ENCODE results near the gene CNGB1. TPM values are rescaled to one million over a fixed set of nuclear protein-coding genes. Genes with fewer than 3 reads are reported as not detected.
A peak's percentile ranks its signal among the peaks of the same experiment; 100 is the strongest.

CNGB1 gene
- total RNA-seq, 2 donors from 2014 or later: 0.05 to 0.69 TPM

DNA sequence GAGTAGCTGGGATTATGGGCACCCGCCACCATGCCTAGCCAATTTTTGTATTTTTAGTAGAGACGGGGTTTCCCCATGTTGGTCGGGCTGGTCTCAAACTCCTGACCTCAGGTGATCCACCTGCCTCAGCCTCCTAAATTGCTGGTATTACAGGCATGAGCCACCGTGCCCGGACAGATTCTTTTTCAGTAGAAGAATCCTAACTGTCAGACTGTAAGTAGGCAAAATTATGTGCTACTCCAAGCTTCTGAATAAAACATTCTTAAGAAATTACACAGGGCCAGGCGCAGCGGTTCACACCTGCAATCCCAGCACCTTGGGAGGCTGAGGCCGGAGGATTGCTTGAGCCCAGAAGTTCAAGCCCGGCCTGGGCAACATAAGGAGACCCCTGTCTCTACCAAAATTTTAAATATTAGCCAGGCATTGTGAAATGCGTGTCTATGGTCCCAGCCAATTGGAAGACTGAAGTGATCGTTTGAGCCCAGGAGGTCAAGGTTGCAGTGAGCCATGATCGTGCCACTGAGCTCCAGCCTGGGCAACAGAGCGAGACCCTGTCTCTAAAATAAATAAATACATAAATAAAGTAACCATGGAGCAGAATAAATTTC, 101.9 kb downstream of the CNGB1 start:
- TF ChIP-seq, protein P1, sequence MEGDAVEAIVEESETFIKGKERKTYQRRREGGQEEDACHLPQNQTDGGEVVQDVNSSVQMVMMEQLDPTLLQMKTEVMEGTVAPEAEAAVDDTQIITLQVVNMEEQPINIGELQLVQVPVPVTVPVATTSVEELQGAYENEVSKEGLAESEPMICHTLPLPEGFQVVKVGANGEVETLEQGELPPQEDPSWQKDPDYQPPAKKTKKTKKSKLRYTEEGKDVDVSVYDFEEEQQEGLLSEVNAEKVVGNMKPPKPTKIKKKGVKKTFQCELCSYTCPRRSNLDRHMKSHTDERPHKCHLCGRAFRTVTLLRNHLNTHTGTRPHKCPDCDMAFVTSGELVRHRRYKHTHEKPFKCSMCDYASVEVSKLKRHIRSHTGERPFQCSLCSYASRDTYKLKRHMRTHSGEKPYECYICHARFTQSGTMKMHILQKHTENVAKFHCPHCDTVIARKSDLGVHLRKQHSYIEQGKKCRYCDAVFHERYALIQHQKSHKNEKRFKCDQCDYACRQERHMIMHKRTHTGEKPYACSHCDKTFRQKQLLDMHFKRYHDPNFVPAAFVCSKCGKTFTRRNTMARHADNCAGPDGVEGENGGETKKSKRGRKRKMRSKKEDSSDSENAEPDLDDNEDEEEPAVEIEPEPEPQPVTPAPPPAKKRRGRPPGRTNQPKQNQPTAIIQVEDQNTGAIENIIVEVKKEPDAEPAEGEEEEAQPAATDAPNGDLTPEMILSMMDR (IDR thresholded peaks at IDR 0.05): no peak
- intact Hi-C loops (cut with DNase I): no loop called here
- no peak overlapping the region for H3K9ac ChIP-seq (ENCODE audit: low read depth in 2 of 2, low read length in 2 of 2)
- H3K36me3 ChIP-seq: no peaks in the 10 kb centered on the region
- no peaks in the 10 kb centered on the region for H3K9me3 ChIP-seq
- H3K27me3 ChIP-seq: no peaks in the 10 kb centered on the region
- H3K4me3 ChIP-seq: no peak overlapping the region
- H3K27ac ChIP-seq: no peak overlapping the region
- no peaks in the 10 kb centered on the region for H3K4me1 ChIP-seq
- DNase-seq: no peak

DNA sequence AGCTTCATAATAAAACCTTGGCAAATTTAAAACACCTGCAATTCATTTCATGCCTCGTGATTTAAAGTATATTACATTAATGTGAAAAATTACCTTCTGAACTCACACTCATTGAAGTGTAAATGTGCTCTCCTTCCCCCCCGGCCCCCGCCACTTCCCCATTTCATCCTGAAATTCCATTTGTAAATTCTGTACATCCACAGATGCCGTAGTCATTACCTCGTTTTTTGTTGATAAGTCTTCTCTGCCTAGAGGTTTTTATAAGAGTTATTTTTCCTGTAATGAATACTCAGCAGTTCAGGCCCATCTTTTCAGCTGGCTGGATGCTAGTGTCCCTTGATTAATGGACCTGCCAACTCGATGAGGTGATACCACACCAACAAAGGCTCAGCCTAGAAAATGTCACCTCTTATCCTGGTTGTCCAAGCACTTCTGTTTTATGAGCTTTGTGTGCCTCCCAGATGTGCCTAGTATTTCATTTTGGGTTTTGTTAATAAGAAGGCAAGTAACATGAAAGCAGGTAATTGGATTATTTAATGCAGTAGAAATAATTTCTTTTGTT, 103.8 kb downstream of the CNGB1 start:
- TF ChIP-seq, protein P1 (IDR thresholded peaks at IDR 0.05): no peak
- H3K4me1 ChIP-seq: no peaks in the 10 kb centered on the region
- intact Hi-C loops (cut with DNase I): no loop called here
- H3K36me3 ChIP-seq: no peaks in the 10 kb centered on the region
- H3K27me3 ChIP-seq: no peaks in the 10 kb centered on the region
- H3K9ac ChIP-seq (ENCODE audit: low read depth in 2 of 2, low read length in 2 of 2): no peak overlapping the region
- no peak for DNase-seq
- no peaks in the 10 kb centered on the region for H3K9me3 ChIP-seq
- no peak overlapping the region for H3K27ac ChIP-seq
- H3K4me3 ChIP-seq: no peak overlapping the region

DNA sequence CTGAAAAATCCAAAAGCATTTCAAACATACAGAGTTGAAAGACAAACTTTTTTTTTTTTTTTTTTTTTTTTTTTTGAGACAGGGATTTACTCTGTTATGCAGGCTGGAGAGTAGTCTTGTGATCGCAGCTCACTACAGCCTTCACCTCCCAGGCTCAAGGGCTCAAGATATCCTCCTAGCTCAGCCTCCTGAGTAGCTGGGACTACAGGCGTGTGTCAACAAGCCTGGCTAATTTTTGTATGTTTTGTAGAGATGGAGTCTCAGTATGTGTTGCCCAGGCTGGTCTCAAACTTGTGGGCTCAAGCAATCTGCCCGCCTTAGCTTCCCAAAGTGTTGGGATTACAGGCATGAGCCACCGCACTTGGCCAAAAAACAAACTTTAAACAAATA, 104.4 kb downstream of the CNGB1 start:
- Histone ChIP-seq H3K9me3 (no peaks in the 10 kb centered on the region), H3K27me3 (no peaks in the 10 kb centered on the region), H3K27ac (no peak overlapping the region), H3K4me3 (no peak overlapping the region), H3K9ac (ENCODE audit: low read depth in 2 of 2, low read length in 2 of 2) (no peak overlapping the region), H3K4me1 (no peaks in the 10 kb centered on the region), H3K36me3 (no peaks in the 10 kb centered on the region)
- intact Hi-C loops (cut with DNase I): no loop called here
- TF ChIP-seq, protein P1 (IDR thresholded peaks at IDR 0.05): no peak
- no peak for DNase-seq

DNA sequence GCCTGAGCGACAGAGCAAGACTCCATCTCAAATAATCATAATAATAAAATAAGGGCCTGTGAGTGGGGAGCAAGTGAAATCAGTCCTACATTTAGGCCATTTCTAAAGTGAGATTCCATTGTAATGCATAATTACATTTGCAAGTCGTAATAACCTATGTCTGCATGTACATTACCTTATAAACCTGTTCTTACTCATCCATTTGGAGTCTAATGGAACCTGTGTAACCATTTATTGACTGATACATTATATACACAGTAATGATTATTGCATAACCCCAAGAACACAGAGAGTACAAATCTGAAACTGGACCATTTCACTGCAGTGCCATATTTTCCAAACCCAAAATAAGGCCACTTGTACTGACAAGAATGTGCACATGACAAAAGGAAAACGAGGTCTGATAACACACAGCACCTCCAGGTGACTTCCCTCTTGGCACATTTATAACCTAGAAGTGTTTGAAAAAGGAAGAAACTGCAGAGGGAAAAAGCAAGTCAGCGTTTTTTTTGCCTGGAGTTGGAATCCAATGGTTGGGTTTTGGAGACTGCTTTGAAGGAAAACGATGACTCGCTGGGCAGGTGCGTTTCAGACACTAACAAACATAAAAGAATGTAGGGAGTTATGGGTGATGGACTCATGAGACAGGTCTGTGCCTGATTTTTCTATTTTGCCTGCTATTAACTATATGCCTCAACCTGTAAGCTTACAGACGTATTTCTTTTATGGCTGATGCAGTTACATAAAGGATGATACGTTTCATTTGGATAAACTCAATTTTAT, 105.0 kb downstream of the CNGB1 start:
- H3K27ac ChIP-seq: no peak overlapping the region
- H3K36me3 ChIP-seq: no peaks in the 10 kb centered on the region
- H3K4me3 ChIP-seq: no peak overlapping the region
- no peaks in the 10 kb centered on the region for H3K27me3 ChIP-seq
- TF ChIP-seq, protein P1 (IDR thresholded peaks at IDR 0.05): no peak
- H3K9ac ChIP-seq (ENCODE audit: low read depth in 2 of 2, low read length in 2 of 2): no peak overlapping the region
- H3K9me3 ChIP-seq: no peaks in the 10 kb centered on the region
- intact Hi-C loops (cut with DNase I): no loop called here
- H3K4me1 ChIP-seq: no peaks in the 10 kb centered on the region
- DNase-seq: no peak

DNA sequence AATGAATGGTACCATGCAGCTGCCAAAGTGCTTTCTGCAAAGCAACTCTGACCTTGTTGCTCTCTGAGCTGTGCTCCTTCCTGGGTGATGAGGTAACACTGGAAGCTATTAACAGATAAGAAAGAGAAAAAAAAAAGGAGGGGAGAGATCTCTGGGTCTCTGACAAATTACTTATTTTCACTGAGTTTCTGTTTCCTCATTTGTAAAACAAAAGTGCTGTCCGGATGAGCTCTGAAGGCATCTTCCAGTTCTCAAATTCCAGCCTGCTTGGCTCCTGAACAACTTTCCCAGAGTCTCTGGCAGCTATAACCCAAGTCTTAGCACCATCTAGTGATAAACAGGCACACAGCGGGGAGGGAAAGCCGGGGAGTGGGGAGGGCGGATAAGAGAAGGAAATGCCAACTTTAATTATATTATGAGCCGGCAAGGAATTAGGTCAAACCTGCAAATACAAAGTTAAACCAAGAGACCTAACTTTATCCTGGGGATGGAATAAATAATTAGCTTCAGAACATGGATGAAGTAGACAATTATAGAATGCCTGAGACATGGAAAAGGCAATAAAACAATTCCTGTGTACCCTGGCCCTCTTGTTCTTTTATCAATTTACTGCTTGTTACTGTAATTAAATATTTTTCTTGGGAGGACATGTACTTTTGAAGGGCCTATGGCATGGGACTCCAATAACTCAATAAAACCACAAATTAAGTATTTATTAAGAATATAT, 107.3 kb downstream of the CNGB1 start:
- Histone ChIP-seq H3K4me3 (no peak overlapping the region), H3K36me3 (no peaks in the 10 kb centered on the region), H3K27me3 (no peaks in the 10 kb centered on the region), H3K9ac (ENCODE audit: low read depth in 2 of 2, low read length in 2 of 2) (no peak overlapping the region), H3K27ac (no peak overlapping the region), H3K4me1 (no peaks in the 10 kb centered on the region), H3K9me3 (no peaks in the 10 kb centered on the region)
- DNase-seq: peak; percentile 58
- intact Hi-C loops (cut with DNase I): loop anchor here (2.0 kb wide), 1 partner anchor 107 kb away; no protein-coding TSS in a partner anchor
- TF ChIP-seq, protein P1 (IDR thresholded peaks at IDR 0.05): peak; percentile 51
